OCI-LY3 (cell line): ENCODE data around the gene CTNNBIP1.

ENCODE experiments used
- CTCF ChIP-seq: fragments of 200-600, 300-600 bp; sonication (generic); IDR thresholded peaks from 2 replicates; pipeline ENCODE4 v1.5.1; 2014; ENCODE audit warnings: antibody characterized with exemption, low read length, low read depth
- EZH2phosphoT487 ChIP-seq: fragments of 200-600 bp; shearing (Covaris generic); IDR thresholded peaks from 2 replicates; pipeline ENCODE4 v1.6.1; 2018; ENCODE audit warnings: antibody characterized with exemption, mixed run types, low read depth

- TF ChIP-seq CTCF = no peak
- TF ChIP-seq EZH2phosphoT487 = no peak
Observed at GRCh38 chr1:9904596-9904995, 5.5 kb downstream of the CTNNBIP1 start.
